Ishikawa (cell line): ENCODE measurements around the gene DAP.

Experiments
- CEBPB ChIP-seq: IDR thresholded peaks from 2 replicates; pipeline ENCODE4 v1.6.1; 2012
- CREB1 ChIP-seq: IDR thresholded peaks from 2 replicates; pipeline ENCODE4 v1.6.1; 2012; ENCODE audit warnings: low read depth
- EGR1 ChIP-seq: IDR thresholded peaks from 2 replicates; pipeline ENCODE4 v1.6.1; 2012
- EP300 ChIP-seq: IDR thresholded peaks from 2 replicates; pipeline ENCODE4 v1.6.1; 2012; ENCODE audit warnings: borderline replicate concordance
- FOXM1 ChIP-seq: IDR thresholded peaks from 2 replicates; pipeline ENCODE4 v1.6.1; 2012; ENCODE audit warnings: low read depth, borderline replicate concordance
- MAX ChIP-seq: IDR thresholded peaks from 2 replicates; pipeline ENCODE4 v1.6.1; 2012
- NFIC ChIP-seq: IDR thresholded peaks from 2 replicates; pipeline ENCODE4 v1.6.1; 2012
- RAD21 ChIP-seq: IDR thresholded peaks from 2 replicates; pipeline ENCODE4 v1.6.1; 2012; ENCODE audit warnings: low read depth
- REST ChIP-seq: IDR thresholded peaks from 2 replicates; pipeline ENCODE4 v1.6.1; 2012; ENCODE audit warnings: low read depth, mild to moderate bottlenecking
- TAF1 ChIP-seq: IDR thresholded peaks from 2 replicates; pipeline ENCODE4 v1.6.1; 2012; ENCODE audit warnings: low read depth, mild to moderate bottlenecking
- TCF12 ChIP-seq: IDR thresholded peaks from 2 replicates; pipeline ENCODE4 v1.6.1; 2012; ENCODE audit warnings: low read depth
- TEAD4 ChIP-seq: IDR thresholded peaks from 2 replicates; pipeline ENCODE4 v1.6.1; 2012
- USF1 ChIP-seq: IDR thresholded peaks from 2 replicates; pipeline ENCODE4 v1.6.1; 2012
- YY1 ChIP-seq: IDR thresholded peaks from 2 replicates; pipeline ENCODE4 v1.6.1; 2012; ENCODE audit warnings: low read depth
- ZBTB7A ChIP-seq: IDR thresholded peaks from 2 replicates; pipeline ENCODE4 v1.6.1; 2012; ENCODE audit warnings: low read depth

Gene DAP

GRCh38 chr5:10762776-10763500, 1.9 kb upstream of the DAP start:
- TF ChIP-seq USF1 (no peak), YY1 (no peak), EGR1 (no peak), CEBPB (no peak), TCF12 (no peak), EP300 (no peak), RAD21 (no peak), ZBTB7A (no peak), FOXM1 (no peak), REST (no peak)

- TF ChIP-seq EP300 = no peak
- TF ChIP-seq TAF1 = no peak
- TF ChIP-seq FOXM1 = no peak
- no peak for TF ChIP-seq YY1
- no peak for TF ChIP-seq USF1
- TF ChIP-seq RAD21 = no peak
- TF ChIP-seq REST = no peak
- TF ChIP-seq EGR1 = no peak
- no peak for TF ChIP-seq MAX
- no peak for TF ChIP-seq CEBPB
- no peak for TF ChIP-seq ZBTB7A
- no peak for TF ChIP-seq NFIC
- no peak for TF ChIP-seq TEAD4
- TF ChIP-seq CREB1 = no peak
Measured at GRCh38 chr5:10761933-10762775, 1.1 kb upstream of the DAP start.

GRCh38 chr5:10760921-10761184, 181 bp downstream of the DAP start:
- TF ChIP-seq YY1 = no peak
- no peak for TF ChIP-seq EGR1
- TF ChIP-seq CEBPB = no peak
- TF ChIP-seq MAX = no peak
- no peak for TF ChIP-seq EP300
- no peak for TF ChIP-seq FOXM1
- no peak for TF ChIP-seq USF1
- TF ChIP-seq REST = no peak
- TF ChIP-seq CREB1 = no peak
- no peak; the same call in 1 of the 2 replicates for TF ChIP-seq ZBTB7A
- no peak for TF ChIP-seq RAD21
- no peak for TF ChIP-seq TEAD4
